Measurements from ENCODE around the gene CHI3L1.

Gene CHI3L1

GRCh38 chr1:203140743-203141520, 45.6 kb downstream of the CHI3L1 start:
- peaks cover 57% of the 10 kb centered on the region for H3K27me3 ChIP-seq (ENCODE audit: low read depth, low read length)
- H3K79me2 ChIP-seq (ENCODE audit: low read length): no peaks in the 10 kb centered on the region
- no peak overlapping the region for H2AFZ ChIP-seq (ENCODE audit: low read depth, low read length)
- no peaks in the 10 kb centered on the region for H3K36me3 ChIP-seq (replicated peaks; ENCODE audit: low read depth, low read length)
- H3K4me3 ChIP-seq (ENCODE audit: low read length): no peak overlapping the region
- no peak for TF ChIP-seq CTCF (IDR thresholded peaks at IDR 0.05; ENCODE audit: low read depth, low read length)
- no peak for TF ChIP-seq EZH2phosphoT487 (IDR thresholded peaks at IDR 0.05; ENCODE audit: low read depth)
- no peak overlapping the region for H3K4me2 ChIP-seq (ENCODE audit: low read length)
- H4K20me1 ChIP-seq (ENCODE audit: insufficient read depth, low read length): no peaks in the 10 kb centered on the region
- H3K9ac ChIP-seq (ENCODE audit: low read length): no peak overlapping the region
- no peak overlapping the region for H3K27ac ChIP-seq (ENCODE audit: low read length)
- peaks cover 3% of the 10 kb centered on the region for H3K4me1 ChIP-seq (ENCODE audit: low read length)
- H3K9me3 ChIP-seq (ENCODE audit: insufficient read depth, low read length): no peaks in the 10 kb centered on the region

GRCh38 chr1:203139976-203140475, 46.5 kb downstream of the CHI3L1 start:
- no peak overlapping the region for H3K4me2 ChIP-seq (ENCODE audit: low read length)
- TF ChIP-seq CTCF (IDR thresholded peaks at IDR 0.05; ENCODE audit: low read depth, low read length): no peak
- TF ChIP-seq EZH2phosphoT487 (IDR thresholded peaks at IDR 0.05; ENCODE audit: low read depth): no peak

GRCh38 chr1:203138066-203138465, 48.4 kb downstream of the CHI3L1 start:
- H3K27me3 ChIP-seq (ENCODE audit: low read depth, low read length): peaks cover 57% of the 10 kb centered on the region
- H3K9ac ChIP-seq (ENCODE audit: low read length): no peak overlapping the region
- H2AFZ ChIP-seq (ENCODE audit: low read depth, low read length): no peak overlapping the region

More at GRCh38 chr1:203139976-203140475, 46.5 kb downstream of the CHI3L1 start:
- Histone ChIP-seq H3K9me3 (ENCODE audit: insufficient read depth, low read length) (no peaks in the 10 kb centered on the region), H3K4me3 (ENCODE audit: low read length) (no peak overlapping the region), H2AFZ (ENCODE audit: low read depth, low read length) (no peak overlapping the region), H3K4me1 (ENCODE audit: low read length) (peaks cover 8% of the 10 kb centered on the region), H3K27me3 (ENCODE audit: low read depth, low read length) (peaks cover 57% of the 10 kb centered on the region), H3K79me2 (ENCODE audit: low read length) (no peaks in the 10 kb centered on the region), H4K20me1 (ENCODE audit: insufficient read depth, low read length) (no peaks in the 10 kb centered on the region), H3K9ac (ENCODE audit: low read length) (no peak overlapping the region), H3K36me3 (replicated peaks; ENCODE audit: low read depth, low read length) (no peaks in the 10 kb centered on the region), H3K27ac (ENCODE audit: low read length) (no peak overlapping the region)

More at GRCh38 chr1:203138066-203138465, 48.4 kb downstream of the CHI3L1 start:
- Histone ChIP-seq H3K4me3 (ENCODE audit: low read length) (no peak overlapping the region), H3K9me3 (ENCODE audit: insufficient read depth, low read length) (no peaks in the 10 kb centered on the region), H4K20me1 (ENCODE audit: insufficient read depth, low read length) (no peaks in the 10 kb centered on the region), H3K4me1 (ENCODE audit: low read length) (peaks cover 8% of the 10 kb centered on the region), H3K27ac (ENCODE audit: low read length) (no peak overlapping the region), H3K4me2 (ENCODE audit: low read length) (no peak overlapping the region), H3K79me2 (ENCODE audit: low read length) (no peaks in the 10 kb centered on the region), H3K36me3 (replicated peaks; ENCODE audit: low read depth, low read length) (no peaks in the 10 kb centered on the region)
- TF ChIP-seq CTCF (IDR thresholded peaks at IDR 0.05; ENCODE audit: low read depth, low read length) (no peak), EZH2phosphoT487 (IDR thresholded peaks at IDR 0.05; ENCODE audit: low read depth) (no peak)

Data from OCI-LY3 (cell line).